A172 (cell line): ENCODE results near the gene TSPAN4. TPM values are rescaled to one million over a fixed set of nuclear protein-coding genes. Genes with fewer than 3 reads are reported as not detected.
A peak's percentile ranks its signal among the peaks of the same experiment; 100 is the strongest.

ENCODE experiments used
- DNase-seq: peaks from one replicate; pipeline ENCODE4 v3.0.0-alpha.2; 2015; ENCODE audit warnings: low spot score
- total RNA-seq: library from RNA; depleted of rRNA; stranded (reverse); fragments of >200 nt; shearing (Covaris generic); gene quantifications from 2 replicates; pipeline ENCODE4 v1.2.3, GENCODE V29; 2014

TSPAN4 gene
- total RNA-seq, 1 experiment from 2014 or later, result 195 TPM

DNA sequence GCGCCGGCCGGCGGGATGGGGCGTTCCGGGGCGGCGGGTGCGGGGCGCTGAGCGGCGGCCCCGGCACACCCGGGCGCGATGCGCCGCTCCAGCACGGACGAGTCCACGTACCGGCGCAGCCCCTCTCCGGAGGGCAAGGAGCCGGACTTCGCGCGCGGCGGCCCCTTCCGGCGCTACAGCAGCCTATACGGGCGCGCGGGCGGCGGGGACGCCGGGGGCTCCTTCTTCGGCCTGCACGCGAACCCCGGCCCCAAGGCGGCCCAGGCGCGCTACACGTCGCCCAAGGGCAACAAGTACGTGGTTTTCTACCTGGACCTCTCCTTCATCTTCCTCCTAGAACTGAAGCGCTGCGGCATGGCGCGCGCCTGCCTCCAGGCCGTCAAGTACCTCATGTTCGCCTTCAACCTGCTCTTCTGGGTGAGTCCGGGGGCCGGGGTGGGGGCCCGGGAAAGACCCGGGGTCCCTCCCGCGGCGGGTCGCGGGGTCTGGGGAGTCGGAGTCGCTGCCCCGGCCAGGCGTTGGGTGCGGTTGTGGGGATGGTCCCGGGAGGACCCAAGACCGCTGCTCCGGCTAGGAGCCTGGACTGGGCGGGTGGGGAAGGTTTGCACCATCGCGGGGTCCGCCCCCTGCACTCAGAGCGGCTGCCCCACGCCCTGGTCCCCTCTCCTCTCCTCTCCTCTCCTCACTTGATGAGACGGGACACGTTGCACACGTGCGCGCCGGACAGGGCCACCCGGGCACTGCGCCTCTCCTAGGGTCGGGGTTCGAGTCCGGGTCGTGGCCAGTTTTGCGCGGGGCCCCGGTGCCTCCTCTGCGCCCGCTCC is 7.5 kb downstream of the TSPAN4 start:
- DNase-seq, result no peak

GRCh38 chr11:850775-851763 is 8.4 kb downstream of the TSPAN4 start:
- DNase-seq, result no peak

DNA sequence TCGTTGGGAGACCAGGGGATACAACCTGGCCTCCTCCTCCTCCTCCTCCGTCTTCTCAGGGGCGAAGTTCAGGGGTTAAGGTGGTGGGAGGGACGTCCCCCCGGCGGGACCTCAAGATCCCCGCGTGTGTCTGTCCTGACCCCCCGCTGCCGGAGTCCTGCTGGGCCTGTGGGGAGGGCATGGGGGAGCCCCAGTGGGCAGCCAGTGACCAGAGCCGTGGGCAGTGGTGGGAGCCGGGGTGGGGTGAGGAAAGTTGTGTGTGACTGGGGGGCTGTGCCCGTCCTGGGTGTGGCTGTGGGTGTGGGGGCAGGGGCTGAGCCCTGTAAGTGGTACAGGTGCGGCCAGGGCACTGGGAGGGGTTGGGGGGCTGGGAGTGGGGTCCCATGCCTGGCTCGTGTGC is 10.1 kb downstream of the TSPAN4 start:
- no peak for DNase-seq

DNA sequence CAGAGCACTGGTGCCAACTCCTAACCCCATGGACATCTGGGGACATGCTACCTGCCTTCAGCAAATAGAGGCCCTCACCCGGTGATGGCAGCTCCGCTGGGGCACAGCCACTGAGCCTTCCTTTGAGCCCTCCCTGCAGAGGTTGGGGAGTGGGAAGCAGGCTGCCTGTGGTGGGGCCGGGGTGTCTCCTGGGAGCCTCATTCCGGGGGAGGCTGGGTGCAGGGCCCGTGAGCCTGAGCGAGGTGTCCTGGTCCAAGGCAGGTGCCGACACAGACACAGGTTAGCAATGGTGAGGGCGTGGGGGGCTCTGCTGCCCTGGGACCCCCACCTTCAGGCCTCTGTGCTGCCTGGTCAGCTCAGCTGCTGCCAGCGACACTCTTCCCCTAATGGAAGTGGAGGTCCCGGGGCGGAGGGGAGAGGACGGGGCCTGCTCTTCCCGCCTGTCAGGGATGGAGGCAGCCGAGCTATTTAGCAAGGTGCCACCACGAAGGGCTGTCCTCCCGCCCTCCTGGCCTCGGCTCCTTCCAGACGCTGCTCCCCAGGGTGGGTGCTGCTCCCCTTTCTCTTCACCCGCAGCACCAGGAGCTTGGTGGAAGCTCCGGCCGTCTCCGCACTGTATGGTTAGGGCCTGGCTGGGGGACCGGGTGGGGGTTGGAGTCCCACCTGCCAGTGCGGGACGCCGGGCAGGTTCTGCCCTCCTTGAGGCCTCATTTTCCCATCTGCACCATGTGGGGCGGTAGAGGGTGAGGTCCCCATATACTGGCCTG is 11.2 kb downstream of the TSPAN4 start:
- DNase-seq, result no peak

DNA sequence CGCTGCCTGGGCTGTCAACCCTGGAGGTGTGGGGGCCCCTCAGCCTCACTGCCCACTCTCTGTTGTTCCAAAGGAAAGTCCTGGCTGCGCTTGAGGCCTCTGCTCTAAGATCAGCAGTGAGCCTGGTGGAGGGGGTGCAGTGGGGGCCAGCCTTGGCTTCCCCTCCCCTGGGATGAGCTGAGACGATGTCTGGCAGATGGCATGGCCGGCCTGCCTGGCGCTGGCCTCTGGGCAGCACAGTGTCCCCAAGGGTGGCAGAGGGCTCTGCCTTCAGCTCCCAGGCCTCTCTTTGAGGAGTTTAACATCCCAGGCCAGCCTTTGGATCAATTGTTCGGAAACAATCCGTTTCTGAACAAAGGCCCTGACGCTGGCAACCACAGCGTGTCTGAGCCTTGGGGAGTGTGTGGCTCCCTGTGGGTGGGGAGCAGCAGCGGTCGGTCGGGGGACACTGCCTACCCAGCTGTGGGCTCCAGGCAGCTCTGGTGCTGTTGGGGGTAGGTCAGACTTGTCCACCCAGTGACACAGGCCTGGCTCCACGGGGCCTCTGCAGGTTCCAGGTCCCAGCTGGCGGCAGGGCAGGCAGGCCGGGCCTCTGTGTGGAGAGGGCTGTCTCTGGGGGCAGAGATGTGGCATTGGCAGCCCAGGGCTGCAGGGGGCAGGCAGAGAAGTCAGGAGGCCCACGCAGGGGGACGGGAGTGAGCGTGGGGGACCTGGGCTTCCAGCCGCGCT is 12.1 kb downstream of the TSPAN4 start:
- no peak for DNase-seq

DNA sequence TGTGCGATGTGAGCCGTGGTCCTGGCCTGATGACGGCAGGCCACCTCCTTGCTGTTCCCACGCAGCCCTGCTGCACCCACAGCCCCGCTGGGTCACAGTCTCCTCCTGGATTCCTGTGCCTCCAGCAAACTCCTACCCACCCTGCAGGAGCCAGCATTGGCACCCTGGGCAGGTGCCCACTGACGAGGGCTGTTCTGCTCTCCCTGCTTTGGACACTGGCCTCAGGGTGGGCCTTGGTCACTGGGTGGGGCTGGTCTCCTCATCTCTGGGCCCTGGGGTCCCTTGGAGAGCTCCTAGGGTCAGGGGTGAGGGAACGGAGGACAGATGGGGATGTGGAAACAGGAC is 12.7 kb downstream of the TSPAN4 start:
- no peak for DNase-seq

- DNase-seq, result no peak
These were observed 13.1 kb downstream of the TSPAN4 start for GRCh38 chr11:855796-856195.

- no peak for DNase-seq
These were observed 13.7 kb downstream of the TSPAN4 start for GRCh38 chr11:856397-856796.

- DNase-seq, result no peak
These were observed 15.6 kb downstream of the TSPAN4 start for GRCh38 chr11:858053-858761.

GRCh38 chr11:858762-859339 is 16.2 kb downstream of the TSPAN4 start:
- no peak for DNase-seq

DNA sequence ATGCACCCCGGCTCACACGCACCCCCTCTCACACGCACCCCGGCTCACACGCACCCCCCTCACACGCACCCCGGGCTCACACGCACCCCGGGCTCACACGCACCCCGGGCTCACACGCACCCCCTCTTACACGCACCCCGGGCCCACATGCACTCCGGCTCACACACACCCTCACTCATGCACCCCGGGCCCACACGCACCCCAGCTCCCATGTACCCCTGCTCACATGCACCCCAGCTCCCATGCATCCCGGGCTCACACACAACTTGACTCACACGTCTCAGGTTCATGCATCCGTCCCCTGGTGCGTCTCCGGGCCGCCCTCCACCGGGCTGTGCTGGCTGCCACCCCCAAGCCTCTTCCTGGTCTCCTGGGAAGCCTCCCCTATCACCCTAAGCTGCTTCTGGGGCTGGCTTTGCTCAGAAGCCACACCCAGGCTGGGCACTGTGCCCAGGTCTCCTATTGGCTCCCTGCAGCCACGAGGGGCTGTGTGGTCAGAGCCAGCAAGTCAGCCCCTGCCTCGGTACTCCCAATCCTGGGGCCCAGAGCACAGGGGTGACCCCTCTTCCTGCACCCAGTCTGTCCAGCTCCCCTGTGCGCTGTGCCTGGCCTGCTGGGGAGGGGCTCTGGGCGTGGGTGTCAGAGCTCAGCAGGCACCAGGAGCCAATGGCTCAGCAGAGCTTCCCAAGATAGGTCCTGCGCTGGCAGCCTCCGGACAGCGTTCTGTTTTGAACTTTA is 16.9 kb downstream of the TSPAN4 start:
- DNase-seq, result peak; percentile 63

GRCh38 chr11:860234-861104 is 17.8 kb downstream of the TSPAN4 start:
- DNase-seq, result no peak

GRCh38 chr11:861105-861479 is 18.4 kb downstream of the TSPAN4 start:
- DNase-seq, result no peak

DNA sequence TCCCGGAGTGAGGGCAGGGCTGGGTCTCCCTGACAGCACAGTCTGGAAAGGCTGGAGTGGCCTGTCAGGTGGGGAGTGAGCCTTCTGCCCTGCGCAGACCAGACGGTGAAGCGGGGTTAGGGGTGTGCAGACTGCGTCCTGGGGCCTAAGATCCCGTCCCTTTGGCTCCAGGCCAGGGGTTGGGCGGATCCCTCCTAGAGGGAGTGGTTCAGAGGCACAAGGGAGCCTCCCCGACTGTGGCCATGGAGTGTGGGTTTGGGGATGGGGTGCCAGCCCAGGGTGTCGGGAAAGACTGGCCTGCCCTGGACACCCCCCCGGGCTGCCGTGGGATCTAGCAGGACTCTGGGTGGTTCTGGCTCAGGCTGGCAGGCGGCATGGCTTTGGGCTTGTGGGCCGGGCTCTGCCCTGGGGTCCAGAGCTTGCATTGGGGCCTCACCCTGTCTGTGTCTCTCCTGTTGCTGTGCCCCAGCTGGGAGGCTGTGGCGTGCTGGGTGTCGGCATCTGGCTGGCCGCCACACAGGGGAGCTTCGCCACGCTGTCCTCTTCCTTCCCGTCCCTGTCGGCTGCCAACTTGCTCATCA is 19.5 kb downstream of the TSPAN4 start:
- DNase-seq, result no peak

- DNase-seq, result no peak
These were observed 20.0 kb downstream of the TSPAN4 start for GRCh38 chr11:862696-863022.

DNA sequence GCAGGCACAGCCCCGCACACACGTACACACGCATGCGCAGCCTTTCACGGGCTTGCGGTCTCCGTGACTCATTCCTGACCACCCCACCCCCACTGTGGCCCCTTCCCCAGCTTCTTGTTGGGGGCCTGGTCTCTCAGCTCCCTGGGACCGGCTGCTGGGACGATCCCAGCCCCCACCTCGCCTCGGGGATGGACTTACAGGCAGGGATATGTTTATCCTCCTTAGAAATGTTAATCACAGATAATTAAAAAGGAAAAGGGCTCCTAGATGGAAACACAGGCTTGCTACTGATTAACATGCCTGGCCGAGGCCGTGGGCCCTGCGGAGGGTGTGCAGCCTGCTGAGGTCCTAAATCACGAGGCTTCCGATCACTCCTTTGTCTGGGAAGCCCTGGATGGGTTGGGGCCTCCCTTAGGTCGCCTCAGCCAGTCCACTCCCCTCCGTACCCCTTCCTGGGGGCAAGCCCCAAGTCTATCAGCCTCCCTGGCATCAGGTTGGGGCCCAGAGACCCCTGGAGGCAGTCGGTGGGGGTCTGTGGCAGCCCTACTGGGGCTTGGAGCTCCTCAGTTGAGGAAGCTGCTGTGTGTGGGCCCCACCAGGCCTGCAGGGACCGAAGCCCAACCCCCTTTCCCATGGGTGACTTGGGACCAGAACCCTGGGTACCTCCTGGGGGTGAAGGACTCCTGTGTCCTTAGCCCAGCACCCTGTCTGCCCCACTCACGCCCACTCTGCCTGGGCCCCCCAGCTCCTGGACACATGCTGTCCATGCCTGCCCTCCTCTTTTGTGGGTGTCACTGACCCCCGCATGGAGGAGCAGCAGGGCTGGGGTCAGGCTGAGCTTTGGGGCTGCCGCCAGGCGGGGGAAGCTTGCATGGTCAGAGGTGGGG is 20.6 kb downstream of the TSPAN4 start:
- DNase-seq, result no peak
